SHP77 treated with DMSO at 0.1 percent for 48 hours (cell line): Measurements from ENCODE around the gene LEF1.

Experiments used
- DNase-seq: peaks from one replicate; lab custom pipeline; 2025; lab: John Stamatoyannopoulos, UW

Gene LEF1

GRCh38 chr4:108110450-108110849 lies 58.3 kb downstream of the LEF1 start:
- no peak for DNase-seq

GRCh38 chr4:108109997-108110416 lies 58.7 kb downstream of the LEF1 start:
- no peak for DNase-seq

- no peak for DNase-seq
Observed at GRCh38 chr4:108109111-108109510, 59.6 kb downstream of the LEF1 start.

- no peak for DNase-seq
Observed at GRCh38 chr4:108107729-108108382, 60.9 kb downstream of the LEF1 start.

- no peak for DNase-seq
Observed at GRCh38 chr4:108107101-108107500, 61.6 kb downstream of the LEF1 start.

GRCh38 chr4:108106186-108106585 lies 62.5 kb downstream of the LEF1 start:
- DNase-seq, result no peak

- no peak for DNase-seq
Observed at GRCh38 chr4:108103099-108103862, 65.5 kb downstream of the LEF1 start.

- DNase-seq, result no peak
Observed at GRCh38 chr4:108100827-108101226, 67.9 kb downstream of the LEF1 start.

GRCh38 chr4:108099838-108100237 lies 68.9 kb downstream of the LEF1 start:
- DNase-seq, result no peak

GRCh38 chr4:108097990-108098553 lies 70.7 kb downstream of the LEF1 start:
- DNase-seq, result no peak

- DNase-seq, result no peak
Observed at GRCh38 chr4:108094923-108095482, 73.7 kb downstream of the LEF1 start.

GRCh38 chr4:108094131-108094530 lies 74.6 kb downstream of the LEF1 start:
- DNase-seq, result no peak

GRCh38 chr4:108092288-108092687 lies 76.4 kb downstream of the LEF1 start:
- DNase-seq, result no peak

GRCh38 chr4:108087293-108087967 lies 81.3 kb downstream of the LEF1 start:
- DNase-seq, result no peak

- no peak for DNase-seq
Observed at GRCh38 chr4:108081256-108081655, 87.5 kb downstream of the LEF1 start.

GRCh38 chr4:108080747-108081146 lies 88.0 kb downstream of the LEF1 start:
- DNase-seq, result no peak

GRCh38 chr4:108078024-108078733 lies 90.6 kb downstream of the LEF1 start:
- DNase-seq, result no peak

GRCh38 chr4:108072300-108072699 lies 96.4 kb downstream of the LEF1 start:
- no peak for DNase-seq

- DNase-seq, result no peak
Observed at GRCh38 chr4:108070775-108071174, 98.0 kb downstream of the LEF1 start.

GRCh38 chr4:108068442-108068841 lies 100.3 kb downstream of the LEF1 start:
- DNase-seq, result no peak

GRCh38 chr4:108060686-108061321 lies 107.9 kb downstream of the LEF1 start:
- DNase-seq, result no peak
